GM19395 (cell line): ENCODE results near the gene CACNG7.
"Not testable (repeated sequence)": the region's sequence is repeated elsewhere in the genome, so short reads cannot be mapped to it uniquely, and the experiment has no call there.

Experiments used
- ATAC-seq: cut with Tn5 transposase; IDR thresholded peaks from one replicate; pipeline ENCODE4 v1.9.1; 2021; ENCODE audit warnings: mild to moderate bottlenecking, moderate library complexity; ENCODE audit not compliant: unreplicated experiment

Gene CACNG7

GRCh38 chr19:53948611-53949010 lies 39.5 kb downstream of the CACNG7 start:
- not testable (repeated sequence) for ATAC-seq

- ATAC-seq: no peak
These were observed 42.4 kb downstream of the CACNG7 start for GRCh38 chr19:53951436-53951835.

- no peak for ATAC-seq
These were observed 42.9 kb downstream of the CACNG7 start for GRCh38 chr19:53951947-53952346.

- no peak for ATAC-seq
These were observed 44.3 kb downstream of the CACNG7 start for GRCh38 chr19:53953383-53953782.

GRCh38 chr19:53957448-53958167 lies 48.5 kb downstream of the CACNG7 start:
- ATAC-seq: no peak

GRCh38 chr19:53958168-53958571 lies 49.1 kb downstream of the CACNG7 start:
- no peak for ATAC-seq

GRCh38 chr19:53958823-53959757 lies 50.0 kb downstream of the CACNG7 start:
- no peak for ATAC-seq

GRCh38 chr19:53960187-53960586 lies 51.1 kb downstream of the CACNG7 start:
- no peak for ATAC-seq

- ATAC-seq: no peak
These were observed 51.8 kb downstream of the CACNG7 start for GRCh38 chr19:53960886-53961285.

- ATAC-seq: no peak
These were observed 52.7 kb downstream of the CACNG7 start for GRCh38 chr19:53961523-53962356.

- ATAC-seq: no peak
These were observed 53.9 kb downstream of the CACNG7 start, which contains the start of gene CACNG8 for GRCh38 chr19:53962887-53963431. TSS of gene CACNG8 (plus strand) at chr19:53962937.

GRCh38 chr19:53965091-53965490 lies 56.0 kb downstream of the CACNG7 start:
- ATAC-seq: no peak

- ATAC-seq: no peak
These were observed 57.9 kb downstream of the CACNG7 start for GRCh38 chr19:53966931-53967330.

GRCh38 chr19:53969366-53969765 lies 60.3 kb downstream of the CACNG7 start:
- ATAC-seq: no peak

- ATAC-seq: no peak
These were observed 62.6 kb downstream of the CACNG7 start for GRCh38 chr19:53971673-53972072.

GRCh38 chr19:53977429-53977990 lies 68.4 kb downstream of the CACNG7 start:
- no peak for ATAC-seq

- ATAC-seq: no peak
These were observed 69.1 kb downstream of the CACNG7 start for GRCh38 chr19:53977991-53978731.

GRCh38 chr19:53978975-53979801 lies 70.1 kb downstream of the CACNG7 start:
- ATAC-seq: no peak
